Upper lobe of left lung (tissue), 6 donors: ENCODE results near the gene EBF3. TPM values are rescaled to one million over a fixed set of nuclear protein-coding genes. Genes with fewer than 3 reads are reported as not detected.

ENCODE experiments used
- ATAC-seq, 2 donors: fragments of 200-7000 bp; cut with Tn5 transposase; one replicate each; pipeline ENCODE4 v1.9.1; 2022; ENCODE audit warnings: mild to moderate bottlenecking in 2 of 2, moderate library complexity in 2 of 2; ENCODE audit not compliant: low FRiP score in 2 of 2
- DNase-seq, 2 donors: peaks; one replicate each; pipeline ENCODE4 v3.0.0-alpha.2; 2019 to 2020
- H3K27ac ChIP-seq, 4 donors: fragments of 200-600 bp; sonication (generic); one replicate each; pipeline ENCODE4 v1.5.1; 2016 to 2019
- H3K27me3 ChIP-seq, 4 donors: fragments of 200-600 bp; sonication (generic); one replicate each; pipeline ENCODE4 v1.5.1; 2017 to 2019
- H3K36me3 ChIP-seq, 4 donors: fragments of 200-600 bp; sonication (generic); one replicate each; pipeline ENCODE4 v1.5.1; 2016 to 2019
- H3K4me1 ChIP-seq, 4 donors: fragments of 200-600 bp; sonication (generic); one replicate each; pipeline ENCODE4 v1.5.1; 2018 to 2019
- H3K4me3 ChIP-seq, 4 donors: fragments of 200-600 bp; sonication (generic); one replicate each; pipeline ENCODE4 v1.5.1; 2017 to 2019; ENCODE audit warnings: mild to moderate bottlenecking in 2 of 4, moderate library complexity in 1 of 4
- H3K9me3 ChIP-seq, 4 donors: fragments of 200-600 bp; sonication (generic); one replicate each; pipeline ENCODE4 v1.5.1; 2018 to 2019
- CTCF ChIP-seq, 6 experiments: fragments of 450-650 bp in 4 of 6; fragments of 200-600 bp in 2 of 6; sonication (generic) in 2 of 6; IDR thresholded peaks; one replicate each; pipeline ENCODE4 v1.5.1; 2016 to 2019; ENCODE audit warnings: antibody characterized with exemption in 6 of 6
- EP300 ChIP-seq, 4 donors: sonication (generic); formaldehyde crosslinking; IDR thresholded peaks; one replicate each; pipeline ENCODE4 v1.5.1; 2017; ENCODE audit warnings: antibody characterized with exemption in 4 of 4, control low read depth in 2 of 4
- POLR2A ChIP-seq, 4 donors: fragments of 450-650 bp; IDR thresholded peaks; one replicate each; pipeline ENCODE4 v1.5.1; 2016 to 2017; ENCODE audit warnings: antibody characterized with exemption in 4 of 4, mild to moderate bottlenecking in 2 of 4
- POLR2AphosphoS5 ChIP-seq, 2 donors: sonication (generic); formaldehyde crosslinking; IDR thresholded peaks; one replicate each; pipeline ENCODE4 v1.5.1; 2017; ENCODE audit warnings: antibody characterized with exemption in 2 of 2
- WGBS, 2 donors: methylation state at CpG; one replicate each; pipeline ENCODE4 v1.1.5; 2017 to 2018; 5-methylcytosine and 5-hydroxymethylcytosine counted together
- total RNA-seq, 6 donors: library from RNA; depleted of rRNA in 4 of 6; stranded (reverse); fragments of >200 nt in 4 of 6; gene quantifications; one replicate each; pipeline versions ENCODE4 v1.1.0 to v1.2.1, GENCODE V29; 2016 to 2021
- donor health status: DM: no; HTN: no; CAD: no; lungs with moderate emphysema.
- donor health status: DM: no; HTN: yes; CAD: no; lungs with severe emphysema.

EBF3 gene
- total RNA-seq, 6 donors from 2014 or later, result 0.06 to 0.51 TPM; not detected in 4

GRCh38 chr10:129912166-129912917 lies 51.7 kb downstream of the EBF3 start:
- no peak for TF ChIP-seq POLR2AphosphoS5 (IDR thresholded peaks at IDR 0.05)
- no peak for TF ChIP-seq EP300 (IDR thresholded peaks at IDR 0.05)
- TF ChIP-seq CTCF (IDR thresholded peaks at IDR 0.05), result no peak
- TF ChIP-seq POLR2A (IDR thresholded peaks at IDR 0.05), result no peak
- WGBS, 2 donors, result 75 to 85% methylated on average over 11 of the region's 11 CpGs

DNA sequence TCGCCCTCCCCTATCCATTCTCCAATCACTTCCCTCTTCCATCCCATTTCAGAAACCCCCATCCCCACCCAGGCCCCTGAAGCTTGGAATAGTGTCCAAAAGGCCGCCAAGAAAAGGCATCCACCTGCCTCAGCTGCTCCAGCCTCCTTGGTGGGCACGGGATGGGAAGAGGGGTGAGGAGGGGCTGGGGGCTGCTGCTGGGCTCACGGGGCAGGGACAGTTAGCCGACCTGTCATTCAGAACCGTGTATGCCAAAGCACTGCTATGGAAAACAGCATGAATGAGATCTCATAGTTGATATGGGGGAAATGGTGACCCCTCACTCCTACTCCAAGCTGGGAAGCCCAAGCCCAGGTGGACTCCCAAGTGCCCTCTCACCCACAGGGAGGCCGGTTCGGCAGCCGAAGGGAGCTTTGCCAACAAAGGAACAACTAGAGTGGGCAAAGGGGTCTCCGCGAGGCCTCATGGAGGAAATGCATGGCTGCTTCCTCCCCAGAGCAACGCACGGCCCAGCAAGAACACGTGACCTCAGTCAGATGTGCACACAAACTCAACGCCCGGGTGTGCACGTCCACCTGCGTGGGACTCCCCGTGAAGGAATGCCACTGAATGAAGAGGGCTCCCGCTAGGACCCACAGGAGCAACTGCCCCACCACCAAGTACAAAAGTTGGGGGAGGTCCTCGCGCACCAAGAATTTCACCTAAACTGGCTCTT lies 52.5 kb downstream of the EBF3 start:
- Histone ChIP-seq H3K36me3 (no peaks in the 10 kb centered on the region), H3K4me1 (no peaks in the 10 kb centered on the region), H3K27me3 (no peaks in the 10 kb centered on the region), H3K9me3 (no peaks in the 10 kb centered on the region), H3K4me3 (no peak overlapping the region), H3K27ac (no peak overlapping the region)
- TF ChIP-seq POLR2A (IDR thresholded peaks at IDR 0.05), result no peak
- TF ChIP-seq CTCF (IDR thresholded peaks at IDR 0.05), result no peak
- TF ChIP-seq EP300 (IDR thresholded peaks at IDR 0.05), result no peak
- TF ChIP-seq POLR2AphosphoS5 (IDR thresholded peaks at IDR 0.05), result no peak
- peak in 1 of 2 donors; percentile 7 for DNase-seq
- WGBS, 2 donors, result 74 to 85% methylated on average over 11 to 22 of the region's 22 CpGs
- ATAC-seq, result no peak

More at GRCh38 chr10:129912166-129912917, 51.7 kb downstream of the EBF3 start:
- Histone ChIP-seq H3K4me1 (no peaks in the 10 kb centered on the region), H3K4me3 (no peak overlapping the region), H3K9me3 (no peaks in the 10 kb centered on the region), H3K36me3 (no peaks in the 10 kb centered on the region), H3K27ac (no peak overlapping the region), H3K27me3 (no peaks in the 10 kb centered on the region)
- ATAC-seq, result no peak
- no peak for DNase-seq

GRCh38 chr10:129910861-129911260 lies 53.2 kb downstream of the EBF3 start:
- no peaks in the 10 kb centered on the region for H3K4me1 ChIP-seq
- DNase-seq (no peak), ATAC-seq (no peak)
- H3K27me3 ChIP-seq, result no peaks in the 10 kb centered on the region
- no peaks in the 10 kb centered on the region for H3K36me3 ChIP-seq
- TF ChIP-seq POLR2AphosphoS5 (IDR thresholded peaks at IDR 0.05) (no peak), EP300 (IDR thresholded peaks at IDR 0.05) (no peak), CTCF (IDR thresholded peaks at IDR 0.05) (no peak), POLR2A (IDR thresholded peaks at IDR 0.05) (no peak)
- H3K27ac ChIP-seq, result no peak overlapping the region
- 92% methylated on average over 10 of the region's 10 CpGs; no CpG with 5 or more reads in 1 of the 2 donors for WGBS, 2 donors
- H3K9me3 ChIP-seq, result no peaks in the 10 kb centered on the region
- no peak overlapping the region for H3K4me3 ChIP-seq

- no peak for TF ChIP-seq EP300 (IDR thresholded peaks at IDR 0.05)
- TF ChIP-seq POLR2AphosphoS5 (IDR thresholded peaks at IDR 0.05), result no peak
- no peak for TF ChIP-seq CTCF (IDR thresholded peaks at IDR 0.05)
- no peak for TF ChIP-seq POLR2A (IDR thresholded peaks at IDR 0.05)
- ATAC-seq, result no peak
- Histone ChIP-seq H3K27me3 (no peaks in the 10 kb centered on the region), H3K4me3 (no peak overlapping the region), H3K4me1 (no peaks in the 10 kb centered on the region), H3K27ac (no peak overlapping the region), H3K36me3 (no peaks in the 10 kb centered on the region), H3K9me3 (no peaks in the 10 kb centered on the region)
- 83 to 89% methylated on average over 10 to 28 of the region's 28 CpGs for WGBS, 2 donors
- DNase-seq, result peak in 1 of 2 donors; percentile 75
These were observed 54.4 kb downstream of the EBF3 start for GRCh38 chr10:129909531-129910256.
